ENCODE measurements around the gene WIZ.

DNA sequence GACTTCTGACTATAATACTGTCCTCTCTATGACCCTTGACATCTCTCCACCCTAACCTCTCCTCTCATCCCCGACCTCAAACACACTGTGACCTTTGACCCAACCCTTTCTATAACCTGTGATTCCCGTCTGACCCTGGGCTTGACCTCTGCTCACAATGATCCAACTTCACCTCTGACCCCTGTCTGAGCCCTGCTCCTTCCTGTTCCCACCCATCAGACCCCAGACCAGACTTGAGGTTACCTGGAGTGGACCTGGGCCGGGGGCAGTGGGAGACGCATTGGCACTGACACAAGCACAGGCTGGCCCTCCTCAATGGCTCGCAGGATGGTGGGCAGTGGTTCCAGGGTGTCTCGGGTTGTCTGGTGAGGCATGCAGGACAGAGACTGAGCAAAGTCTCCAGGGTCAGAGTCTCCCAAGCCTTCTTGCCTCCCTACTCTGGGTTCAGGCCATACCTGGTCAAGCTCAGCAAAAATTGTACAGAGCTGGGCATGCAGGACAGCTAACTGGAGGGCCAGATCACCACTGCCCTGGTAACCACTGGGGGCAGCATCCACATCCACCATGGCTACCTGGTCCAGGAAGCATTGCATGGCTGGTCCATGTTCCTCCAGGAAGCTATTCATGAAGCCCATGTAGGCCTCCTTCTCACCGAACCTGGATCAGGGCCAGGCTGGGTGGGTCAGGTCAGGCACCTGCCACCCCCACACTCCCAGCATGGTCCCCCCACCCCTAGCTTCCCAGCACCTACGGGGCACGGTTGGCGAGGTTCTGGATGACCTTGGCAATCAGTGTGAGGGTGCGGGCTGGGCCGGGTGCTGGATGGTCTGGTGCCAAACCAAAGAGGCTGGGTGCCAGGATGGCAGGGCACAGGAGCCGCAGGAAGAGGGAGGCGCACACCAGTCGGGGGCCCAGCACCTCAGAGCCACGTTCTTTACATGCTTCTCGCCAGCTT, 4.4 kb upstream of the WIZ start:
- TF ChIP-seq, protein P1, sequence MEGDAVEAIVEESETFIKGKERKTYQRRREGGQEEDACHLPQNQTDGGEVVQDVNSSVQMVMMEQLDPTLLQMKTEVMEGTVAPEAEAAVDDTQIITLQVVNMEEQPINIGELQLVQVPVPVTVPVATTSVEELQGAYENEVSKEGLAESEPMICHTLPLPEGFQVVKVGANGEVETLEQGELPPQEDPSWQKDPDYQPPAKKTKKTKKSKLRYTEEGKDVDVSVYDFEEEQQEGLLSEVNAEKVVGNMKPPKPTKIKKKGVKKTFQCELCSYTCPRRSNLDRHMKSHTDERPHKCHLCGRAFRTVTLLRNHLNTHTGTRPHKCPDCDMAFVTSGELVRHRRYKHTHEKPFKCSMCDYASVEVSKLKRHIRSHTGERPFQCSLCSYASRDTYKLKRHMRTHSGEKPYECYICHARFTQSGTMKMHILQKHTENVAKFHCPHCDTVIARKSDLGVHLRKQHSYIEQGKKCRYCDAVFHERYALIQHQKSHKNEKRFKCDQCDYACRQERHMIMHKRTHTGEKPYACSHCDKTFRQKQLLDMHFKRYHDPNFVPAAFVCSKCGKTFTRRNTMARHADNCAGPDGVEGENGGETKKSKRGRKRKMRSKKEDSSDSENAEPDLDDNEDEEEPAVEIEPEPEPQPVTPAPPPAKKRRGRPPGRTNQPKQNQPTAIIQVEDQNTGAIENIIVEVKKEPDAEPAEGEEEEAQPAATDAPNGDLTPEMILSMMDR (optimal IDR thresholded peaks at IDR 0.05 in 1 of 3, IDR thresholded peaks at IDR 0.05 in 1 of 3, conservative IDR thresholded peaks at IDR 0.05 in 1 of 3; ENCODE audit: extremely low read depth in 1 of 3, insufficient read depth in 2 of 3, low read length in 3 of 3) = peak; percentile 22 to 46 (median 34)
- TF ChIP-seq EZH2 (IDR thresholded peaks at IDR 0.05; ENCODE audit: low read length) = no peak
